ENCODE data around the gene MRGPRG.

- TF ChIP-seq CTCF (IDR thresholded peaks at IDR 0.05; ENCODE audit: borderline replicate concordance, extremely low read depth, low read length, poor library complexity, severe bottlenecking), result no peak
- TF ChIP-seq EZH2 (IDR thresholded peaks at IDR 0.05; ENCODE audit: borderline replicate concordance, low read depth, low read length, severe bottlenecking), result no peak
These were observed 18.9 kb downstream of the MRGPRG start for GRCh38 chr11:3199537-3200295.
